Upper lobe of right lung (tissue), 1 donor: ENCODE data around the gene ASPSCR1. TPM values are rescaled to one million over a fixed set of nuclear protein-coding genes. Genes with fewer than 3 reads are reported as not detected.

Experiments used
- ATAC-seq: fragments of 200-7000 bp; cut with Tn5 transposase; one replicate; pipeline ENCODE4 v1.9.1; 2020; ENCODE audit warnings: mild to moderate bottlenecking, moderate library complexity
- DNase-seq: peaks from one replicate; pipeline ENCODE4 v3.0.0-alpha.2; 2020
- H3K27ac ChIP-seq: fragments of 200-600 bp; one replicate; pipeline ENCODE4 v1.8.0; 2022
- H3K27me3 ChIP-seq: fragments of 200-600 bp; one replicate; pipeline ENCODE4 v1.8.0; 2022; ENCODE audit warnings: mild to moderate bottlenecking
- H3K36me3 ChIP-seq: fragments of 200-600 bp; one replicate; pipeline ENCODE4 v1.8.0; 2022
- H3K4me1 ChIP-seq: fragments of 200-600 bp; one replicate; pipeline ENCODE4 v1.8.0; 2022
- H3K4me3 ChIP-seq: fragments of 200-600 bp; one replicate; pipeline ENCODE4 v1.8.0; 2022; ENCODE audit warnings: mild to moderate bottlenecking
- H3K9me3 ChIP-seq: fragments of 200-600 bp; one replicate; pipeline ENCODE4 v1.8.0; 2022
- CTCF ChIP-seq: fragments of 200-600 bp; IDR thresholded peaks from one replicate; pipeline ENCODE4 v1.8.0; 2022; ENCODE audit warnings: antibody characterized with exemption
- intact Hi-C: fragments of 100-400 bp; cut with DNase I; formaldehyde crosslinking; loops from one replicate; pipeline ENCODE4 v1.11.0; 2022
- total RNA-seq: library from RNA; stranded (reverse); fragmentation: NEBNext Ultra II Directional; extraction: Animal tissue kit (Norgen Biotek cat#: 25700); gene quantifications from one replicate; pipeline ENCODE4 v1.2.1, GENCODE V29; 2021
- donor health status: DM: no; HTN: yes; CAD: no; lungs with severe emphysema.

The ASPSCR1 gene
- total RNA-seq, 1 donor from 2014 or later = 50.3 TPM

GRCh38 chr17:81954131-81955057, 23.0 kb upstream of the ASPSCR1 start:
- H3K9me3 ChIP-seq = no peaks in the 10 kb centered on the region
- no peak for TF ChIP-seq CTCF
- intact Hi-C loops = no loop called here
- DNase-seq (no peak), ATAC-seq (no peak)
- peaks cover 18% of the 10 kb centered on the region for H3K27me3 ChIP-seq
- no peak overlapping the region for H3K4me3 ChIP-seq
- no peak overlapping the region for H3K27ac ChIP-seq
- peaks cover 3% of the 10 kb centered on the region for H3K4me1 ChIP-seq
- H3K36me3 ChIP-seq = no peaks in the 10 kb centered on the region

- no peaks in the 10 kb centered on the region for H3K36me3 ChIP-seq
- ATAC-seq (no peak), DNase-seq (no peak)
- H3K27ac ChIP-seq = no peak overlapping the region
- no peak overlapping the region for H3K4me3 ChIP-seq
- no peak for TF ChIP-seq CTCF
- intact Hi-C loops = no loop called here
- H3K9me3 ChIP-seq = no peaks in the 10 kb centered on the region
- peaks cover 6% of the 10 kb centered on the region for H3K4me1 ChIP-seq
- peaks cover 22% of the 10 kb centered on the region for H3K27me3 ChIP-seq
Observed at GRCh38 chr17:81955058-81955681, 22.3 kb upstream of the ASPSCR1 start.

GRCh38 chr17:81955756-81956544, 21.5 kb upstream of the ASPSCR1 start:
- intact Hi-C loops = no loop called here
- H3K4me1 ChIP-seq = peaks cover 9% of the 10 kb centered on the region
- TF ChIP-seq CTCF = no peak
- H3K36me3 ChIP-seq = no peaks in the 10 kb centered on the region
- no peak overlapping the region for H3K4me3 ChIP-seq
- ATAC-seq (no peak), DNase-seq (no peak)
- no peaks in the 10 kb centered on the region for H3K9me3 ChIP-seq
- H3K27me3 ChIP-seq = peaks cover 27% of the 10 kb centered on the region
- H3K27ac ChIP-seq = no peak overlapping the region

- Histone ChIP-seq H3K27ac (no peak overlapping the region), H3K4me3 (no peak overlapping the region), H3K36me3 (no peaks in the 10 kb centered on the region), H3K9me3 (no peaks in the 10 kb centered on the region), H3K4me1 (peaks cover 9% of the 10 kb centered on the region), H3K27me3 (peaks cover 32% of the 10 kb centered on the region)
- intact Hi-C loops = no loop called here
- ATAC-seq (no peak), DNase-seq (peak; percentile 61)
- TF ChIP-seq CTCF = no peak
Observed at GRCh38 chr17:81956607-81957589, 20.5 kb upstream of the ASPSCR1 start.
